Measurements from ENCODE around the gene DMGDH. TPM values are rescaled to one million over a fixed set of nuclear protein-coding genes. Genes with fewer than 3 reads are reported as not detected.

The DMGDH gene
- total RNA-seq, 1 donor from 2014 or later = 11.6 TPM

DNA sequence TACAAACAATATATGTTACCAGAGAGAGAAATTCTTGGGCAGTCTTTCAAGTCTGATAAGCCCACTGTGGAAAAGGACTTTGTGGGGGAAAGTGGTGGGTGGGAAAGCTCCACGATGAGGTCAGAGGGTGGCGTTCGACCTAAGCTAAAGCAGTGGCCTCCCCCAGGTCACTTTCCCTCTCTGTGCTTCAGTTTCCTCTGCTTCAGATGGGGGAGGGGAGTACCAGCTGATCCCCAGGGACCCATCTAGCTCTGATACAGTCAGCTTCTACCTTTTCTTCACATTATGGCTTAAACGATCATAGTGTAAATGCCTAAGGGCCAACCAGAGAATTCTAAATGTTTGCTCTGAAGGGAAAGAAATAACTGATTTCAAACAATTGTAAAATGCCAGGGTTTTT lies 47.7 kb downstream of the DMGDH start:
- no peak for DNase-seq (ENCODE audit: low read depth)
- peak; percentile 77 for FAIRE-seq
- TF ChIP-seq, protein P1, sequence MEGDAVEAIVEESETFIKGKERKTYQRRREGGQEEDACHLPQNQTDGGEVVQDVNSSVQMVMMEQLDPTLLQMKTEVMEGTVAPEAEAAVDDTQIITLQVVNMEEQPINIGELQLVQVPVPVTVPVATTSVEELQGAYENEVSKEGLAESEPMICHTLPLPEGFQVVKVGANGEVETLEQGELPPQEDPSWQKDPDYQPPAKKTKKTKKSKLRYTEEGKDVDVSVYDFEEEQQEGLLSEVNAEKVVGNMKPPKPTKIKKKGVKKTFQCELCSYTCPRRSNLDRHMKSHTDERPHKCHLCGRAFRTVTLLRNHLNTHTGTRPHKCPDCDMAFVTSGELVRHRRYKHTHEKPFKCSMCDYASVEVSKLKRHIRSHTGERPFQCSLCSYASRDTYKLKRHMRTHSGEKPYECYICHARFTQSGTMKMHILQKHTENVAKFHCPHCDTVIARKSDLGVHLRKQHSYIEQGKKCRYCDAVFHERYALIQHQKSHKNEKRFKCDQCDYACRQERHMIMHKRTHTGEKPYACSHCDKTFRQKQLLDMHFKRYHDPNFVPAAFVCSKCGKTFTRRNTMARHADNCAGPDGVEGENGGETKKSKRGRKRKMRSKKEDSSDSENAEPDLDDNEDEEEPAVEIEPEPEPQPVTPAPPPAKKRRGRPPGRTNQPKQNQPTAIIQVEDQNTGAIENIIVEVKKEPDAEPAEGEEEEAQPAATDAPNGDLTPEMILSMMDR (IDR thresholded peaks at IDR 0.05; ENCODE audit: insufficient read depth, low read length, severe bottlenecking) = no peak
- no peaks in the 10 kb centered on the region for H3K36me3 ChIP-seq (ENCODE audit: control insufficient read depth, insufficient read depth, low read length)
- no peak overlapping the region for H3K4me3 ChIP-seq (ENCODE audit: low read depth, low read length)
- no peaks in the 10 kb centered on the region for H3K27me3 ChIP-seq (ENCODE audit: control insufficient read depth, insufficient read depth, low read length)

DNA sequence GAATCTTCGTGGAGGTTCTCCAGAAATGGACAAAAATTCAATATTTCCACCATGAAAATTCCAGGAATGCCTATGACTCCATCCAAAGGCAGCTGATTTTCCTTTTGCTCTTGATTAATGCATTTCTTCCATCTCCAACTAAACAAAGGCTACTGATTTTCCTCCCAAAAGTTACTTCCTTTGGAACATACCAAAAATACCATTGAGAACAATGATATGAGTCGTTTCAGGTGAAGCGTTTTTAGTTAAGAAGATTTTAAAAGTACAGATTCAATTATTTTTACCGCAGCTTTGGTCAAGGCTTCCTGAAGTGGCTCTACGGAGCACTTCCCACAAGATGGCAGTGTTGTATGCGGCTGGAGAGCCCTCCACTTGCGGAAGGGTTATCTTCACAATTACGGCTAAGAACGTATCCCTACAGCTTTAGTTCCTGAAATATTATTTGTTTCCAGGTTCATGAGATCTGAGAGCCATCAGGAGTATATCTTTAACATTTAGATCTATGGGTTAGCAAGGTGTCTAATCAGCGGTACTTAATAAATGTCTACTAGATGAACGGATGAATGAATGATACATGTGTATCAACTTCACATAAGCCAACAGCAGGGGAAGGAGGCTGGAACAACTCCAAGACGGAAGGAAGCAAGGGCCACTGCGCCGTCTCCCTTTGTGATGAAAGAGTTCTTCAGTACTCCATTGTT lies 48.5 kb downstream of the DMGDH start:
- TF ChIP-seq, protein P1 (IDR thresholded peaks at IDR 0.05; ENCODE audit: insufficient read depth, low read length, severe bottlenecking) = peak; percentile 76
- peak; percentile 70 for FAIRE-seq
- Histone ChIP-seq H3K27me3 (ENCODE audit: control insufficient read depth, insufficient read depth, low read length) (no peaks in the 10 kb centered on the region), H3K36me3 (ENCODE audit: control insufficient read depth, insufficient read depth, low read length) (no peaks in the 10 kb centered on the region), H3K4me3 (ENCODE audit: low read depth, low read length) (no peak overlapping the region)
- DNase-seq (ENCODE audit: low read depth) = peak; percentile 67

DNA sequence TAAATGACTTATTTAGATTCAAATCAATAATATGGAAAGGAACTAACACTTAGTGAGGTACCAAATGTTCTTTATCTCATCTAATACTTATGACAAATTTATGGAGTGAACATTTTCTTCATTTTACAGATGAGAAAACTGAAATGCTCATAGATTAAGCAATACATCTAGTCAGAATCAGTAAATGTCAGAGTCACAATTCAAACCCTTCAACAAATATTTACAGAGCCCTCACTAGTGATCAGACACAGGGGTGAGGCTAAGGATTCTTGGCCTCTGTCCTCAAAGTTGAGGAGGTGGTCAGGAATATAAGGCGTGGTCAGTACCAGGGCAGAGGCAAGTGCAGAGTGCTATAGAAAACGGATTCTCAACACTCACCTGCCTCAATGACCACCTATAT lies 54.8 kb downstream of the DMGDH start:
- no peak for DNase-seq (ENCODE audit: low read depth)
- no peak overlapping the region for H3K4me3 ChIP-seq (ENCODE audit: low read depth, low read length)
- H3K36me3 ChIP-seq (ENCODE audit: control insufficient read depth, insufficient read depth, low read length) = no peaks in the 10 kb centered on the region
- FAIRE-seq = no peak
- peaks cover 7% of the 10 kb centered on the region for H3K27me3 ChIP-seq (ENCODE audit: control insufficient read depth, insufficient read depth, low read length)
- TF ChIP-seq, protein P1 (IDR thresholded peaks at IDR 0.05; ENCODE audit: insufficient read depth, low read length, severe bottlenecking) = no peak

DNA sequence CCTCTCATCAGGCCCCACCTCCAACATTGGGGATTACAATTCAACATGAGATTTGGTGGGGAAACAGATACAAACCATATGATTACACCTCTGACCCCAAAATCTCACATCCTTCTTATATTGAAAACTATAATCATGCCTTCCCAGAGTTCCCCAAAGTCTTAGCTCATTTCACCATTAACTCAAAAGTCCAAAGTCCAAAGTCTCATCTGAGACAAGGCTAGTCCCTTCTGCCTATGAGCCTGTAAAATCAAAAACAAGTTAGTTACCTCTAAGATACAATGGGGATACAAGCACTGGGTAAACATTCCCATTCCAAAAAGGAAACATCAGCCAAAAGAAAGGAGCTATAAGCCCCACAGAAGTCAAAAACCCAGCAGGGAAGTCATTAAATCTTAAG lies 57.6 kb downstream of the DMGDH start:
- Histone ChIP-seq H3K36me3 (ENCODE audit: control insufficient read depth, insufficient read depth, low read length) (no peaks in the 10 kb centered on the region), H3K4me3 (ENCODE audit: low read depth, low read length) (no peak overlapping the region), H3K27me3 (ENCODE audit: control insufficient read depth, insufficient read depth, low read length) (peaks cover 7% of the 10 kb centered on the region)
- TF ChIP-seq, protein P1 (IDR thresholded peaks at IDR 0.05; ENCODE audit: insufficient read depth, low read length, severe bottlenecking) = no peak
- DNase-seq (ENCODE audit: low read depth) (no peak), FAIRE-seq (no peak)

DNA sequence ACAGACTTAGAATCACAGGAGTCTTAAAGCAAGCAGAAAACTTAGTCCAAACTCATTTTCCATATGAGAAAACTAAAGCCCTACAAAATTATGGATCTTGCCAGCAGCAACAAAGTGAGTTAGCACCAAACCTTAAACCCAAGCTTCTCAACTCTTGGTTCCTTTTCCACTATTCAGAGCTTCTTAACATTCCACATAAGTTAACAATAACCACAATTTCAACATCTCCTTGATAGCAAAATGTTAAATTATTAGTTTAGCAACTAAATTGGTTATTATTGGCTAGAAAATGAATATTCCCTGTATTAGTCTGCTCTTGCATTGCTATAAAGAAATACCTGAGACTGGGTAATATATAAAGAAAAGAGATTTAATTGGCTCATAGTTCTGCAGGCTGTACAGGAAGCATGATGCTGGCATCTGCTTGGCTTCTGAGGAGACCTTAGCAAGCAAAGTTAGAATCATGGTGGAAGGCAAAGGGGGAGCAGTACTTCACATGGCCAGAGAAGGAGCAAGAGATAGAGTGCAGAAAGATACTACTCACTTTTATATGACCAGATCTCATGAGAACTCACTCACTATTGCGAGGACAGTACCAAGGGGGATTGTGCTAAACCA lies 58.1 kb downstream of the DMGDH start:
- DNase-seq (ENCODE audit: low read depth) = no peak
- TF ChIP-seq, protein P1 (IDR thresholded peaks at IDR 0.05; ENCODE audit: insufficient read depth, low read length, severe bottlenecking) = no peak
- FAIRE-seq = no peak
- Histone ChIP-seq H3K27me3 (ENCODE audit: control insufficient read depth, insufficient read depth, low read length) (peaks cover 7% of the 10 kb centered on the region), H3K4me3 (ENCODE audit: low read depth, low read length) (no peak overlapping the region), H3K36me3 (ENCODE audit: control insufficient read depth, insufficient read depth, low read length) (no peaks in the 10 kb centered on the region)
